ENCODE data around the gene TFF1. TPM values are rescaled to one million over a fixed set of nuclear protein-coding genes. Genes with fewer than 3 reads are reported as not detected.

Gene TFF1
- total RNA-seq, 1 donor from 2014 or later, result not detected

DNA sequence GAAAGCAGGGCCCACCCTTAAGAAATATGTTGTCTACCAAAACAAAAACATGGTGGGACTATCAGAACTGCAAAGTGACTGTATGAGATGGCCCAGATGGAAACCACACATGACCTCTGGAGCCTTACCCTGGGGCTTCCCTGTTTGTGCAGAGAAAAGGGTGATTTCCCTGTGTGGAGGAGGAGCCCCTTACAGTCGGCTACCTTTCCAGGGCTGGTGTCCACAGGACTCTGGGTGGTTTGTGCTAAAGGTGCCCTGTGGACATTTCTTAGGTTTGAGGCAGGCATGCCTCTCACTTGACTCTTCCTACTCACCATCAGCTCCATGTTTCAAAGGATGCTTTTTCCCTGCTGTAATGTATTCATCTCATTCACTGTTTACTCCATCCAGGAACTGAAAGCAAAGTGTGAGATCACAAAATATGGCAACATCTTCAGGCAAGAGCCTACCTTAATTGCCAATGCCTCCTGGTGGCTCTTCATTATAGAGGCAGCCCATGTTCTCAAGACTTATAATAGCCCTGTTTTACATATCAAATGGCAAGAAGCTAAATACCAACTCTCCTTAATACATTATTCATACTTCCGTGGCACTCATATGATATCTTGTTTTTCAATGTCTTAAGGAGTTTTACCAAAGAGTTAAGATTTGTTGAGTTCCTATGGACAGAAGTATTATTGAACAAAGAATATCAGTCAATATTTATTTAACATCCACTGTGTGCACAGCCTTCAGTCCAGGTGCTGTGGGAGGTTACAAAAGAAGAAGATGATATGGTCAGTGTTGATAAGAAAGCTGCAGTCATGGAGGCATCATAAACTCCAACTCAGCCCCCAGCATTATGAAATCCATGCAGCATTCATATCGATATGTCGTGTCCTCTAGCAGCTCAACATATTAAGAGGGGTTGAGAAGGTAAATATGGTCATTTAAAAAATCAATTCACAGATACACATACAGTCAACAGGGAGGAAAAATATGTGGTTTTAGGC lies 35.7 kb downstream of the TFF1 start:
- FAIRE-seq, result no peak

DNA sequence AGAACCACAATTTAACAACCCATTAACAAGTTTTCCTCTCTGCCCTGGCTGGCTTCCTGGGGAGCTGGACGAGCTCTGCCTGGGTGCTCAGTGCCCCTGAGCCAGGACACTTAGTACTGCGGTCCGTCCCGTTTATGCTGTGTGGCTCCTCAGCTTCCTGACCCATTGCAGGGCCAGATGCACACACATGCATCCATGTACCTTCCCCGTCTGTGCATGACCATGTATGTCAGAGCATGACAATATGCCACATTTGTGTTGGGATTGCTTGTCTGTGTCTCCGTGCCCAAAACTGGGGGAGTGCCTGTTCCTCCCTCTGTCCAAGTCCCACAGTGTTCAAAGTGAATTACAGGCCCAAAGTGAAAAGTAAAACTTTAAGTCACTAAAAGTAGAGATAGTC lies 41.4 kb downstream of the TFF1 start:
- DNase-seq (ENCODE audit: low spot score in 2 of 2) (no peak), FAIRE-seq (no peak)

More for the DNA sequence above, 35.7 kb downstream of the TFF1 start:
- DNase-seq (ENCODE audit: low spot score in 2 of 2), result no peak

DNA sequence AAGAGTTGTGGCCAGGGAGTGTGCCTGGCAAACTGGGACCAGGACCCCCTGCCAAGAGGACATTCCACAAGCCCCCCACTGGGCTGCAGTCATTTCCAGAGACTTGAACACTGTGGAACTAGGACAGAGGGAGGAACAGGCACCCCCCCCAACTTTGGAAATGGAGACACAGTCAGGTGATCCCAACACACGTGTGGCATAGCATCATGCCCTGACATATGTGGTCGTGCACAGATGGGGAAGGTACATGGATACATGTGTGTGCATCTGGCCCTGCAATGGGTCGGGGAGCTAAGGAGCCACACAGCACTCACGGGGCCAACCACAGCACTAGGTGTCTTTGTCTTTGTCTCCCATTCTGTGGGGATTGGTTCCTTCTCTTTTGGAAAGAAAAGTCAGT lies 44.5 kb downstream of the TFF1 start:
- FAIRE-seq (no peak), DNase-seq (ENCODE audit: low spot score in 2 of 2) (no peak)

DNA sequence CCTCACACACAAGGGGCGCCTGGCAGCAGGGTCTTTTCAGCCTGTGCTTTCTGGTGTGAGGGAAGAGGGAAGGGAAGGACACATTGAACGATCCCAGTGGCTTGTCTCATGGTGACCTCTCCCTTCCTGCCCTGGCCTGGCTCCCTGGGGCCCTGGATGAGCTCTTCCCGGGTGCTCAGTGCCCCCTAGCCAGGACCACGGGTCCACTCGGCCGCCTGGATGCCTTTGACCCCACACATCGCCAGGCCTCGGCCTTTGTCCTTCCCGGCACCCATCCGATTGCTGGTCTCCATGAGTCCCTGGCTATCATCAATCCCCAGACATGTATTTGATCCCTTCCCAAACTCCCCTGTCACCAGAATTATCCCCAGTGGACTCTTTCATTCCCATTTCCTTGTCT lies 45.1 kb downstream of the TFF1 start:
- FAIRE-seq (no peak), DNase-seq (ENCODE audit: low spot score in 2 of 2) (no peak)

DNA sequence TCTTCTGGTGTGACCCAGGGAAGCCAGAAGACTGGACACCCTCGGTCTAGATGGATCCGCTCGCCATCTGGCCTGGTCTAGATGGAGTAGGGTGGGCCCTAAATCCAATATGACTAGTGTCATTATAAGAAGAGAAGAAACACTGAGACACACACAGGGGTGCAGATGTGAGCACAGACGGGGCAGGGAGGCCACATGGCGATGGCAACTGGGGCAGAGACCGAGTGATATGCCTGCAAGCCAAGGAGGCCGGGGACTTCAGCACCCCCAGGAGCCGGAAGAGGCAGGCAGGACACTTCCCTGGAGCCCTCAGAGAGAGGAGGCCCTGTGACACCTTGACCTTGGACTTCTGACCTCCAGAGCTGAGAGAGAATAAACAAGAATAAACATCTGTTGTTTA lies 45.5 kb downstream of the TFF1 start:
- no peak for DNase-seq (ENCODE audit: low spot score in 2 of 2)

DNA sequence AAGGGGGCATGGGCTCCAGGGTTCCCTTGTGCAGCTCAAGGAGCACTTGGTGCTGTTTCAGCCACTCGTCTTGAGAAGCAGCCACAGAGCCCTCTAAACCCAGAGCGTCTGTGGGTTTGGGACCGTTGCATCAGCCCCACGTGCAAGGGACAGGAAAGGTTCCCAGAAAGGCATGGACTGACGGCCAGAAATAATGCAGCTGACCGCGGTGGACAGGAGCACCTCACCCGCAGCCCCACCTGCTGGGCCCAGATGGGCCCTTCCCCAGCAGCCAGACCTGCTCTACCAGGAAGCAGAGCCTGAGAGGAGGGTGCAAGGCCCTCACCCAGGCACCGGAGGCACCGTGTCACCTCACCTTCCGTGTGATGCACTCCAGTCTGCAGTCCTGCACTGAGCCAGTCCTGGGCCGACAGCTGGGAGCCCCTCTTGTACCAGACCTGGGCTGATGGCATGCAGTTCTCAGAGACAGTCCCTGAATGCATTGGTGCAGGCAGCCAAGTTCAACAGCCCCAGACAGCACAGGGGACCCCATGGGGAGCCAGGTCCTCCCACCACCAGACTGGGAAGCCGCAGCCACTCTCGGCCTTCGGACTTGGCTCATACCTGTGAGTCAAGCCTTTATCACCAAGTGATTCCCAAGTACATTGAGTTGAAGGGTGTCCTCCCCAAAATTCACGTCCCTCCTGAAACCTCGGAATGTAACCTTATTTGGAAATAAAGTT lies 46.3 kb downstream of the TFF1 start:
- no peak for DNase-seq (ENCODE audit: low spot score in 2 of 2)
- no peak for FAIRE-seq

More for the DNA sequence above, 45.5 kb downstream of the TFF1 start:
- no peak for FAIRE-seq

DNA sequence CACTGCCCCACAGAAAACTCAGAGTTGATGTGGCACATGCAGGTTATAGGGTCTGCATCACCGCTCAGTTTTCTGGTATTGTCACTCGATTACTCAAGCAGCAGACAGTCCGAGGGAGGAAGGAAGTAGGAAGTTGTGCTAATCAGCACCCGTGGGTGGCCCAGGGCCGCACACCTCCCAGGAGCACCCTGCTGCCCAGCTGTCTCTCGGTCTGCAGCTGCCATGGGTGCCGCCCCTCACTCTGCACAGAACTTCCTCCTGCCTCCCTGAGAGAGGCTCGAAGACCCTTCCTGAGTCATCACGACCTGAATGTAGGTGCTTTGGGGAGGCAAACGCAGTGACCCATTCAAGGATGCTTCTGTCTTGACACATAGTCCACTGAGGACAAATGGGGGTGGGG lies 47.0 kb downstream of the TFF1 start:
- FAIRE-seq, result no peak

DNA sequence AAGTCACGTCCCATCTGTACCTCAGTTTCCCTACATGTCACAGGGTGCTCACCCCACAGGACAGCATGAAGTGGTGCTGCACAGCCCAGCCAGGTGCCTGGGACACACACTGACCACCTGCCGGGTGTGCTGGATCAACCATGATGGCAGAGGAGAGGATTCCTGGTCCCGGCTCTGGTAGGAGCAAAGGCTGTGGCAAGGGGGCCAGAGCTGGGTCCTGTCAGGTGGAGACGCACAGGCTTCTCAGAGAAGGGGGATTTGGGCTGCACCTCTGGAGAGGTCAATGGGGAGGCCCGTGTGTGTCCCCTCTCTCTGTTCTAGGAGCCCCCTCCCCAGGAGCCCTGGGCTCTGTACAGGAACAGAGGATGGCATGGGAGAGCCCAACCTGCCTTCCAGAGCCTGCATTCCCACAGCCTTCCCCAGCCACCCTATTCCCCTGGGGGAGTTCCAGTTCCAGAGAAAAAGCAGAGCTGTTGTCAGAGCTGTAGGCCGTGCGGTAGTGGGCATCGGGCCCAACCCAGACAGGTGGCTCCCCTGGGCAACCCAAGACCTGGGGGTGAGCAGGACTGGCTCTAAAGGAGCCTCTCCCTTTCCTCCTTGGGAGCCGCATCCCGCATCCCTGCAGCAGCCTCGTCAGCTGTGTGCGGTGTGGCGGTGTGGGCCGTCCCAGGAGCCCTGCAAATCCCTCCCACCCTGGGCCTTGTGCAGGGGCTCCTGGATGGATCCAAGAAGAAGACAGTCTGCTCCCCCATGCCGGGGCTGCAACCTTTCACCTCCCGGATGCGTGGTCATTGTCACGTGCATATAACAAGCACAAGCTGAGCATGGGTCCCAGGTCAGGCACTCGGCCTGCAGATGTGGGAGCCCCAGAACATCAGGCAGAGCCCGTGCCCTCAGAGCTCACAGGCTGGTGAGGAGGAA lies 48.2 kb downstream of the TFF1 start:
- DNase-seq (ENCODE audit: low spot score in 2 of 2) (no peak), FAIRE-seq (no peak)

More for the DNA sequence above, 47.0 kb downstream of the TFF1 start:
- DNase-seq (ENCODE audit: low spot score in 2 of 2), result no peak

DNA sequence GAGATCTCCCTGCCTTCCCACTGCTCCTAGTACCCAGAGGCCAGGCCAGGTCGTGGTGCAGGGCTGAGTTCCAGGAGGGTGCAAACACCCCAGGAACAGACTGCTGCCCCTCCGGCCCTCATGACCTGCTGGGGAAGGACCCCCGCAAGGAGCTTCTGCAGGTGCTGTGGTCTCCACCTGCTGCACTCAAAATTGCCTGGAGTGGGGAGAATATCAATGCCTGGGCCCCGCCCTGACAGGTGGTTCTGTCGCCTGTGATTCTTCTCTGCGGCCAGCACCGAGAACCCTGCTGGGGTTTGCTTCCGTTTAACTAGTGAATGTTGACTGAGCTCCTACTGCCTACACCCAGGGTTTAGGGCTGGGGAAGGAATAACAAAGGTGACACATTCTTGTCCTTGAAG lies 49.0 kb downstream of the TFF1 start:
- DNase-seq (ENCODE audit: low spot score in 2 of 2), result no peak
- no peak for FAIRE-seq

DNA sequence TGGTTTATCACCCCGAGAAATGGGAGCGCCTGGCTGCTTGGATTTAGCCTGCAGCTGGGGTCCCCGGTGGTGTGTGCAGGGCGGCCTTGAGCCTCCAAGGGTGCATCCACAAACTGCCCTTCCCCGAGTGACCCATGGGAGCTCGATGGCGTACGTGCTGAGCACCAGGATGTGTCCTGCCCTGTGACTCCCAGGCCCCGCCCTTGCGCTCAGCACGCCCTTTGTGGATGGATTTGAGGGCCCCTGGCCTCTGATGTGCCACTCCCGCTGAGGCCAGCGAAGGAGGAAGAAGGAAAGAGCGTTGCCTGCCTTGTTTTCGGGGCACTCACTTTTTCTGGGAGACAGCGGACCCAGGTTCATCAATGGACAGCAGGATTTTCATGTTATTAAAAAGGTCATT lies 49.4 kb downstream of the TFF1 start:
- DNase-seq (ENCODE audit: low spot score in 2 of 2) (no peak), FAIRE-seq (no peak)

DNA sequence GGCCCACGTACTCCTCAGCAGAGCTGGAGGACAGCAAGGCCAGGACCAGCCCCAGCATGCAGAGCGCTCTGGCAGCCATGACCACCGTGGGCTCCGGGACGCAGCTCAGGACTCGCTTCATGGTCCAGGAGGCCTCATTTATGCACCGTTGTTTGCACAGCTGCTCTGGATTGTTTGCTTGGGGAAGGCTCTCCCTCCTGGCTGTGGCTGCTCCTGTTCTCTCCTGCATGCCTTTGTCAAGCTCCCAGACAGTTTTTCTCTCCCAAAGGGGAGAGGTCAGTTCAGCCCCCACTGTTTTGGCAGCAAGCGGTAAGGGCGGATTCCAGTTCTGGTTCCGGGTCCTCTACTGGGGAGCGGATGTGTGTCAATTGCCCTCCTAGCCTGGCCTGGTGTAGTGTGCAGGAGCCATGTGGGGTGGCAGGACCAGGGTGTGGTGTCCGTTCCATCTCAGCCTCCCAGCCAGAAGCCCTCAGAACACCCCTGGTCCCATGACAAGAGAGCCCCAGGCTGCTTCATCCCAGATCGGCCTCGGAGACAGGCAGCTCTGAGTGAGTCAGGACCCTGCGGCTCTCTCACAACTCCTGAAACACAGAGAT lies 50.9 kb downstream of the TFF1 start, which contains the start of gene TFF3:
TSS of gene TFF3 (minus strand) at position 114 of the 596 bp plus-strand sequence. CDS start at position 79, 35 bp downstream.
- no peak for DNase-seq (ENCODE audit: low spot score in 2 of 2)

DNA sequence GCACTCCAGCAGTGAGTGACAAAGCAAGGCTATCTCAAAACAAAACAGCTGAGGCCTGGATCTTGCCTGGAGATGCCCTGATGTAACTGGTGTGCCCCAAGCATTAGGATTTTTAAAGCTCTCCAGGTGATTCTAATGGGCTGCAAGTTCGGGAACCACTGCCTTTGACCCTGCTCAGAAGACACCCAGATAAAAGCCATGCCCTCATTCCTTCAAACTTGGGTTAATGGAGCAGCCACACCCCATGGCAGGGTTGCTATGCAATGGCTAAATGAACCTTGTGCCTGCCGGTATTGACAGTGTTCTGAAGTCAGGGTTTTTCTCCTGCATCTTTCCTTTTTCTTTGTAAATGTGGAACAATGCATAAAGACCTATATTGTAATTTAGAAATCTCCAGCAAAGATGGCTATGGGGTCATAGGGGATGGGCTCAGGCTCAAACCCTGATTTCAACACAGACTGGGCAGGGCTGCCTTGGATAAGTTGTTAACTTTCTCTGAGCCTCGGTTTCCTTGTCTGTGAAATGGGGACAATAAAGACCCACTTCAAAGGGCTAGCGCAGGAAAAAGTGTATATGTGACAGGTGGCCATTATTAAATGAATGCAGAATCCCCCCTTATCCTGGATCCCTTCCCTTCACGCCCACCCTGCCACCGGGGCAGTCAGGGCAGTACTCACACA lies 51.6 kb downstream of the TFF1 start:
- no peak for FAIRE-seq
- DNase-seq (ENCODE audit: low spot score in 2 of 2), result no peak

More for the DNA sequence above, 50.9 kb downstream of the TFF1 start, which contains the start of gene TFF3:
- FAIRE-seq, result no peak

DNA sequence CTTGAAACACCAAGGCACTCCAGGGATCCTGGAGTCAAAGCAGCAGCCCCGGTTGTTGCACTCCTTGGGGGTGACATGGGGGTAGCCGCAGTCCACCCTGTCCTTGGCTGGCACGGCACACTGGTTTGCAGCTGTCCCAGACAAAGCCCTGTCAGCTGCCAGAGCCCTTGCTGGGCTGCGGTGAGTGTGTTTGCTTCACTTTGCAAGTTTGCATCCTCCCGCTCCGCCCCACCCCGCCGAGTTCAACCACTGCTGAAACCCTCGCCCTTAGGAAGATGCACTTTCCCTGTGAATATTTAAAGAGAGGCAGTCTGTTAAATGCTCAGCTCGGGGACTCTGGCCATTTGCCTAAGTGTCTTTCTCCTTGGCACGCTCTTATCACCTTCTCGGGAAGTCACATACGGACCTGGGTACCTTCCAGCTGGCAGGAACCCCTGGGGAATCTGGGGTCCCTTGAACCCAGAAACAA lies 52.8 kb downstream of the TFF1 start:
- FAIRE-seq, result no peak
- DNase-seq (ENCODE audit: low spot score in 2 of 2), result no peak

DNA sequence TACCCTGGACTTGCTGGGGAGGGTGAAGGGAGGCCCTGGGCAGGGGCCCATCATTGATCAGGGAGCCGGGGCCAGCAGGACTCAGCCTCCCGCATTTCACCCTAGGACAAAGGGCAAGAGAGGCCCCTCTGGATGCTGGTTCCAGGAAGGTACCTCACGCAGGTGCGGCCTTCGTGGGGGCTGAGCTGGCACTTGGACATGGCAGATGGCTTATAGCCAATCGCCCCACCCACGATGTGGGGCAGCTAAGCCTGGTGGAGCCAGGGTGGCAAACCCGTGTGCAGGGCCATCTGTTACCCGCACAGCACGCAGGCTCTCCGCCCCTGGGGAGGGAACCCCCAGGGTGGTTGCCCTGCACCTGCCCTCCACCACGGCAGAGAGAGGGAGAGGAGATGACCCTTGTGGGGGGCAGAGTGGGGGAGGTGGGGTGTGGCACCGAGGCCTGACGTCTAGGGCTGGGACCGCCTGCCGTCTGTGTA lies 53.7 kb downstream of the TFF1 start:
- no peak for FAIRE-seq
- no peak for DNase-seq (ENCODE audit: low spot score in 2 of 2)

Other genes with a start within 250 kb of the TFF1 start
- gene ABCG1, start 147.4 kb downstream of the TFF1 start, total RNA-seq, result 13.0 TPM
- not detected for gene TFF3, start 51.1 kb downstream of the TFF1 start, total RNA-seq
- not detected for gene TFF2, start 15.5 kb downstream of the TFF1 start, total RNA-seq
- not detected for gene TMPRSS3, start 29.5 kb upstream of the TFF1 start, total RNA-seq
- not detected for gene UBASH3A, start 37.4 kb upstream of the TFF1 start, total RNA-seq
- 0.41 TPM for gene RSPH1, start 129.7 kb upstream of the TFF1 start, total RNA-seq
- 32.2 TPM for gene SLC37A1, start 147.3 kb upstream of the TFF1 start, total RNA-seq